BLaER1 treated with 17β-estradiol and CSF1 and Interleukin-3, amounts not matched to agents 10 nM and 100 nM (cell line): ENCODE measurements around the gene SLC25A34.

Source experiments
- H3K27ac ChIP-seq, 11 experiments: shearing (Covaris generic); formaldehyde crosslinking; 2 replicates each; pipeline ENCODE4 v1.8.1; 2022
- H3K27me3 ChIP-seq, 11 experiments: shearing (Covaris generic); formaldehyde crosslinking; 2 replicates each; pipeline ENCODE4 v1.8.1; 2022
- H3K36me3 ChIP-seq, 11 experiments: shearing (Covaris generic); formaldehyde crosslinking; 2 replicates each; pipeline ENCODE4 v1.8.1; 2022
- H3K4me1 ChIP-seq, 10 experiments: shearing (Covaris generic); formaldehyde crosslinking; 2 replicates each; pipeline ENCODE4 v1.8.1; 2022
- H3K4me2 ChIP-seq, 11 experiments: shearing (Covaris generic); formaldehyde crosslinking; 2 replicates each; pipeline ENCODE4 v1.8.1; 2022
- H3K4me3 ChIP-seq, 10 experiments: shearing (Covaris generic); formaldehyde crosslinking; 2 replicates each; pipeline ENCODE4 v1.8.1; 2022
- H3K9ac ChIP-seq, 11 experiments: shearing (Covaris generic); formaldehyde crosslinking; 2 replicates each; pipeline ENCODE4 v1.8.1; 2022
- H3K9me3 ChIP-seq, 11 experiments: shearing (Covaris generic); formaldehyde crosslinking; replicated peaks in 1 of 11; 2 replicates each; pipeline ENCODE4 v1.8.1; 2022
- H4K20me1 ChIP-seq, 11 experiments: shearing (Covaris generic); formaldehyde crosslinking; 2 replicates each; pipeline ENCODE4 v1.8.1; 2022
- Cebpa-rat ChIP-seq, 11 experiments: shearing (Covaris generic); IDR thresholded peaks; 2 replicates each; pipeline ENCODE4 v1.8.1; 2022

SLC25A34 gene

DNA sequence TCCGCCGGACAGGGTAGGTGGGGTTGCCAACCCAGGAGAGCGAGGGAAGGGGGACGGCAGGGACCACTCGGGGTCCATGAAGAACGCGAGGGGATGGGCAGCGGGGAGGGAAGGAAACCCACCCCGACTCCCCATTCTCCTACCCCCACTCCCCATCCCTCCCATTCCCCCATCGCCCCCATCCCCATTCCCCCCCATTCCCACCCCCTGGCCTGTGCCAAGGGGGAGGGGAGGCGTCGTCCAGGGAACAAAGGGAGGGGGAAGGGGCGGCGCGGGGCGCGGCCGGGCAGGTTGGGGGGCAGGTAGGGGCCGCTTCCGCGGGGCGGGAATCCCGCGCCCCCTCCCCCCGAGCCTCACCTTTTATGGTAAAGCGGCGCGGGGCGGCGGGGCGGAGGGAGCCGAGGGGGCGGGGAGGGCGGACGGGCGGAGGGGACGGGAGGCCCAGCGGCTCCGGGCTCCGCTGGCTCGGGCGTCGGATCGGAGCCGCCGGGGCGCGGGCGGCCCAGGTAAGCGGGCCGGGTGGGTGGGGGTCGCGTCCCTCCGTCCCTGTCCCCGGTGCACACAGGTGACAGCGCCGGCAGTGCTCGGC, 22.4 kb downstream of the SLC25A34 start, which contains the start of gene FBLIM1:
FBLIM1 (plus strand) TSS at position 453 of the 589 bp plus-strand sequence. CDS start 6,189 bp downstream, outside the sequence.
- no peak for TF ChIP-seq Cebpa-rat (IDR thresholded peaks at IDR 0.05)
- Histone ChIP-seq H3K27ac (no peak within 1 kb of the TSS), H3K4me3 (peak within 1 kb of the TSS in 6 of 10 experiments; percentile 3 to 56 (median 38); a peak in 10 of 20 replicates)

DNA sequence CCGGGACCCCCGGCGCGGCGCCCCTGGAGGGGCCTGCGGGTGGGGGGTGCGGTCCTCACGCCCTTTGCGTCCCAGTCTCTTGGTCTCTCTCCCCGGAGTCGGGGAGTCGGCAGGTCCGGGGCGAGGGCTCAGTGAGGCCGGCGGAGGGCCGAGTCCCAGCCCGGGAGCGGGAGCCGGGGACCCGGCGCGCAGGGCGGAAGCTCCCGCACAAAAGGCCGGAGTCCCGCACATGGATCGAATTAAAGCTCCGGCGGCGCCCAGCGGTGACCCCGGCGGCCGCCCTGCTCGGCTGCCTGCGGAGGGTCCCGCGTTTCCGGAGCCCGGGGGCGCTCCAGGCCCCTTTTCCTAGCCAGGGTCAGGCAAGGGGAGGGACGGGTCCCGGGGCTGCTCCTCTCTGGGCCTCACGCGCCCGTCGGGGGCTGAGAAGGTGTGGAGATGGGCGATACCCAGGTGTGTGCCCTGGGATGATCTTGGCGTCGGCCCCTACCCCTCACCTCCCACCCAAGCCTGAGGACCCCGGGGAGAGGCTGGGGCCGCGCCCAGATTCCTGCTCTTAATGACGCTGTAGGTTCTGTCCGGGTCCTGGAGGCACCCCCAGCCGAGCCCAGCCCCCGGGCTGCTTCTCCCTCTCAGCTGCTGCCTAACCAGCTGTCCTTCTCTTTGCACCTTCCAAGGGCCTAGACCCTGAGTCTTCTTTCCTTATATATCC, 23.0 kb downstream of the SLC25A34 start:
- Histone ChIP-seq H3K27me3 (peaks cover 69 to 82% (median 80%) of the 10 kb centered on the region in 11 experiments), H3K4me3 (peak overlapping the region in 6 of 10 experiments; percentile 3 to 56 (median 38); a peak in 10 of 20 replicates), H3K4me2 (peak overlapping the region in 9 of 11 experiments; percentile 30 to 86 (median 48); a peak in 15 of 22 replicates)

More for the DNA sequence above, 22.4 kb downstream of the SLC25A34 start, which contains the start of gene FBLIM1:
- H3K9ac ChIP-seq: peak within 1 kb of the TSS in 4 of 11 experiments; percentile 5 to 69 (median 54); a peak in 4 of 22 replicates
- H3K4me1 ChIP-seq: peaks cover 18 to 32% (median 25%) of the 10 kb centered on the region in 10 experiments
- H3K4me2 ChIP-seq: peak within 1 kb of the TSS in 9 of 11 experiments; percentile 30 to 86 (median 48); a peak in 15 of 22 replicates
- H3K9me3 ChIP-seq: no peaks in the 10 kb centered on the region; a peak in 1 of 22 replicates
- peaks cover 0 to 38% (median 25%) of the 10 kb centered on the region in 11 experiments; a peak in 15 of 22 replicates for H4K20me1 ChIP-seq
- H3K27me3 ChIP-seq: peaks cover 69 to 82% (median 80%) of the 10 kb centered on the region in 11 experiments
- H3K36me3 ChIP-seq: no peaks in the 10 kb centered on the region

DNA sequence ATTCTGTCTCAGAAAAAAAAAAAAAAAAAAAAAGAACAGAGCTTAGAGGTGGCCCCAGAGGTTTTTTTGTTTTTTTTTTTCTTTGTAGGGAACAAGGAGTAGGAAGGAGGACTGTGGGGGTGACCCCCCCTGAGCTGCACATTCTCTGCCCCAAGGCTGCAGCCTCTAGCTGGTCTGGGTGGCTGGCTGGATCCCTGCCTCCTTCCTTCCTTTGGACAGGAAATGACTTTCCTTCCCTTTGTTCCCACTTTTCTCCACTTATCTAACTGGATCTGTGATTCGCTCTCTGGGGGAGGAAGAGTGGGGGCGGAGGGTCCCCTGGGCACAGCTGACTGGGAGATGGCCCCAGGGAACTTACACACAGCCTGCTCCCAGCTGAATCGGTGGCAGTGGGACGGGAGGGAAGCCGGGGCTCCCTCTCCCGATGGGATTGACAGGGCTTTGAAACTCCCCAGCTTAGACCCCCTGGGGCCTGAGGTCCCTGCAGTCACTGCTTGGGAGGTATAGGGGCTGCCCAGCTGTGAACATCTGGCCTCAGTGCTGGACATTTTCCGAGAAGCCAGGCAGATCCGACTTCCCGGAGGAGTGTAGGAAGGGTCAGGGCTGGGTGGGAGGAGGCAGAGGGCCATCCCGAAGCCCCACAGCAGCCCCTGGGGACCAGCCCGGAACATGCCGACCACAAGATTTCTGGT, 24.6 kb downstream of the SLC25A34 start:
- H3K9me3 ChIP-seq: no peaks in the 10 kb centered on the region
- H3K4me3 ChIP-seq: no peak overlapping the region
- TF ChIP-seq Cebpa-rat (IDR thresholded peaks at IDR 0.05): no peak
- H4K20me1 ChIP-seq: peaks cover 0 to 38% (median 25%) of the 10 kb centered on the region in 11 experiments; a peak in 15 of 22 replicates
- no peak overlapping the region for H3K27ac ChIP-seq
- peaks cover 61 to 75% (median 72%) of the 10 kb centered on the region in 11 experiments for H3K27me3 ChIP-seq
- peak overlapping the region in 2 of 11 experiments; percentile 1 to 28; a peak in 2 of 22 replicates for H3K9ac ChIP-seq
- H3K4me1 ChIP-seq: peaks cover 19 to 41% (median 28%) of the 10 kb centered on the region in 10 experiments
- peak overlapping the region; percentile 48 to 83 (median 75) for H3K4me2 ChIP-seq
- no peaks in the 10 kb centered on the region for H3K36me3 ChIP-seq

More for the DNA sequence above, 23.0 kb downstream of the SLC25A34 start:
- peaks cover 0 to 38% (median 25%) of the 10 kb centered on the region in 11 experiments; a peak in 15 of 22 replicates for H4K20me1 ChIP-seq
- peaks cover 18 to 32% (median 25%) of the 10 kb centered on the region in 10 experiments for H3K4me1 ChIP-seq
- peak overlapping the region in 4 of 11 experiments; percentile 5 to 69 (median 54); a peak in 4 of 22 replicates for H3K9ac ChIP-seq
- H3K27ac ChIP-seq: no peak overlapping the region
- TF ChIP-seq Cebpa-rat (IDR thresholded peaks at IDR 0.05): no peak
- H3K36me3 ChIP-seq: no peaks in the 10 kb centered on the region
- H3K9me3 ChIP-seq: no peaks in the 10 kb centered on the region; a peak in 1 of 22 replicates

DNA sequence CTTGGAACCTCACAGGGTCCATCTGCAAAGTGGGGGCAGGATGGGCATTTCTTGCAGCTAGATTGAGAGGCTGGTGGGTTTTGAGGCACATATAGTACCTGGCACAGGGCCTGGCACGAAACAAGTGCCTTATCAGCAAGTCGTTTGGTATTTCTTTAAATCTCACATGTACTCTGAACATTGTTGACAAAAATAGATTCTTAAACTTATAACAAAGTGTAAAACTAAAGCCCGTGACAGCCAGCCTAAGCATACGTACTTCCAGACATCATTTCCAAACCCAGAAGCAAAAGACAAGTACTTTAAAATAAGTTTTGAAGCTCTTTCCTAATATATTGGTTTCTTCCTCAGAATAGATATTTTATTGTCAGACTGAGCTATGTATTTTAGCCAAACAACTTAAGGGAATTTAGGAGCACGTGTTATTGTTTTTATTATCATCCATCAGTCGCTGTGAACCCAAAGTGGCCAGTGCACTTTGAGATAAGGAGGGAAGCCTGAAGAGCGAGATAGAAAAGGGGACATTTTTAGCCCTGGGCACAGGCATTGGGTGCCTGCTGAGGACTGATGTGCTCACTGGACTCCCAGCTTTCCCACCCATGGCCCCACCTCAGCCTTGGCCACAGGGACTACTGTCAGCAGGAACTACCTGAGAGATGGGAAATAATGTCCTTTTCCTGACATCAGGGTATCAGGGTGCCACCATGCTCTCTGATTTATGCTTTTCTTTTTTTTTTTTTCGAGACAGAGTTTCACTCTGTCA, 25.5 kb downstream of the SLC25A34 start:
- peaks cover 0 to 33% (median 23%) of the 10 kb centered on the region in 11 experiments; a peak in 15 of 22 replicates for H4K20me1 ChIP-seq
- H3K4me1 ChIP-seq: peaks cover 14 to 36% (median 24%) of the 10 kb centered on the region in 10 experiments
- no peak overlapping the region for H3K4me3 ChIP-seq
- H3K9ac ChIP-seq: no peak overlapping the region
- no peaks in the 10 kb centered on the region for H3K36me3 ChIP-seq
- no peak overlapping the region for H3K27ac ChIP-seq
- H3K9me3 ChIP-seq: no peaks in the 10 kb centered on the region
- H3K4me2 ChIP-seq: peak overlapping the region; percentile 48 to 83 (median 75); a peak in 21 of 22 replicates
- H3K27me3 ChIP-seq: peaks cover 53 to 66% (median 63%) of the 10 kb centered on the region in 11 experiments
- no peak for TF ChIP-seq Cebpa-rat (IDR thresholded peaks at IDR 0.05)

DNA sequence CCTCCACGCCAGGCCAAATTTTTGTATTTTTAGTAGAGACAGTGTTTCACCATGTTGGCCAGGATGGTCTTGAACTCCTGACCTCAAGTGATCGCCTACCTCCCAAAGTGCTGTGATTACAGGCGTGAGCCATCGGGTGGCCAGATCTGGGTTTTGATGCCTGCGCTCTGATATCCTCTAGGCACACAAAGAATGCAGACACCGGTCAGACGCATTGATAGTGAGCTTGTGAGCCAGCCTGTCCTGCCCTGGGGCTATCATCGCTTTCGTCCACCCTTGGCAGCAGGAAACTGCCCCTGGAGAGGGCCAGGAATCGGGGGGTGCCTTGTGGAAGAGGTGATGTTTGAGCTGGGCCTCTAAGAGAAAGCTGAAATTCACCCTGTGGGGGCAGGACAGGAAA, 26.5 kb downstream of the SLC25A34 start:
- Histone ChIP-seq H4K20me1 (peaks cover 0 to 24% (median 13%) of the 10 kb centered on the region in 11 experiments; a peak in 15 of 22 replicates), H3K9ac (no peak overlapping the region), H3K27ac (no peak overlapping the region), H3K4me2 (no peak overlapping the region), H3K9me3 (no peaks in the 10 kb centered on the region), H3K4me1 (peaks cover 12 to 31% (median 20%) of the 10 kb centered on the region in 10 experiments), H3K27me3 (peaks cover 43 to 56% (median 53%) of the 10 kb centered on the region in 11 experiments), H3K4me3 (no peak overlapping the region), H3K36me3 (no peaks in the 10 kb centered on the region)
- no peak for TF ChIP-seq Cebpa-rat (IDR thresholded peaks at IDR 0.05)

DNA sequence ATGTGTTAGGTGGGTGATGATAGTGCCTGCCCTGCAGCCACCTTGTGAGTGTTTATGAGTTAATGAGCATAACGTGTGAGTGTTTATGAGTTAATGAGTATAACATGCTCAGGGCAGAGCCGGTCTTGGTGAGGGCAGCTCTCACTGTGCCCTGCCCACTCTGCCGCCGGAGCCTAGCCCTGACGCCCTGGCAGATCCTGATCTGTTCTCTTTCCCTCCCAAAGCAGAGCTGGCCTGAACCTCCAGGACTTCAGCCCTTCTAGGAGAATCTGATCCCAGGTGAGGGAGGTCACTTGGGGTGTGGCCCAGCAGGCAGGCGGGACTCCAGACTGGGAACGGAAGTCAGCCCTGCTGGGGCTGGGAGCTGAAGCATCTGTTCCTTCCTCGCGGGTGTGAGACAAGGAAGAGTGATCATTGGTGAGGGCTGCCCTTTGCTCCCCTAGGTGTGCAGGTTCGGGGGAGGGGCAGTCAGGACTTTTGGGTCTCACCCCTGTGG, 28.3 kb downstream of the SLC25A34 start:
- H3K9me3 ChIP-seq: no peaks in the 10 kb centered on the region
- no peaks in the 10 kb centered on the region for H3K36me3 ChIP-seq
- no peak overlapping the region for H3K27ac ChIP-seq
- no peak for TF ChIP-seq Cebpa-rat (IDR thresholded peaks at IDR 0.05)
- no peak overlapping the region for H3K4me3 ChIP-seq
- peak overlapping the region in 1 of 11 experiments; percentile 7; a peak in 1 of 22 replicates for H3K4me2 ChIP-seq
- H3K9ac ChIP-seq: no peak overlapping the region
- peaks cover 0 to 12% (median 3%) of the 10 kb centered on the region in 11 experiments; a peak in 12 of 22 replicates for H4K20me1 ChIP-seq
- peaks cover 29 to 38% (median 36%) of the 10 kb centered on the region in 11 experiments for H3K27me3 ChIP-seq
- H3K4me1 ChIP-seq: peaks cover 12 to 25% (median 18%) of the 10 kb centered on the region in 10 experiments

DNA sequence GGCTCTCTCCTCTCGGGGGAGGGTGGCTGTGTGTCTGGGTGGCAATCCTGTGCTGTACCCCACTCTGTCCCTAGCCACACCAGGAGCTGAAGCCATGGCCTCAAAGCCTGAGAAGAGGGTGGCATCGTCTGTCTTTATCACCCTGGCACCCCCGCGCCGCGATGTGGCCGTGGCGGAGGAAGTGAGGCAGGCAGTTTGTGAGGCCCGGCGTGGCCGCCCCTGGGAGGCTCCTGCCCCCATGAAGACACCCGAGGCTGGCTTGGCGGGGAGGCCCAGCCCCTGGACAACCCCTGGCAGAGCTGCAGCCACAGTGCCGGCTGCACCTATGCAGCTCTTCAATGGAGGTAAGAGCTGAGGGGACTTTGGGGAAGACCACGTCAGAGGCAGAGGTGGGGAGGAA, 28.8 kb downstream of the SLC25A34 start:
- Histone ChIP-seq H3K9ac (no peak overlapping the region; a peak in 1 of 22 replicates), H3K4me3 (no peak overlapping the region), H3K4me1 (peaks cover 12 to 25% (median 17%) of the 10 kb centered on the region in 10 experiments), H3K4me2 (peak overlapping the region in 1 of 11 experiments; percentile 7; a peak in 1 of 22 replicates), H4K20me1 (peaks cover 0 to 10% (median 3%) of the 10 kb centered on the region in 11 experiments; a peak in 10 of 22 replicates), H3K9me3 (no peaks in the 10 kb centered on the region), H3K27me3 (peaks cover 23 to 32% (median 30%) of the 10 kb centered on the region in 11 experiments), H3K27ac (no peak overlapping the region), H3K36me3 (no peaks in the 10 kb centered on the region)
- TF ChIP-seq Cebpa-rat (IDR thresholded peaks at IDR 0.05): no peak
